Ovary (tissue), 3 donors: Measurements from ENCODE around the gene CCIN.

Experiments
- EP300 ChIP-seq: sonication (generic); formaldehyde crosslinking; IDR thresholded peaks from one replicate; pipeline ENCODE4 v1.6.1; 2017; ENCODE audit warnings: antibody characterized with exemption
- POLR2A ChIP-seq: fragments of 450-650 bp; IDR thresholded peaks from one replicate; pipeline ENCODE4 v1.6.1; 2017; ENCODE audit warnings: antibody characterized with exemption, mild to moderate bottlenecking, moderate library complexity
- TF ChIP-seq, protein P1 (sequence below), 3 donors: fragments of 450-650 bp in 2 of 3; fragments of 200-600 bp in 1 of 3; IDR thresholded peaks; one replicate each; pipeline versions ENCODE4 v1.5.1 to v1.8.0; 2016 to 2022; ENCODE audit warnings: antibody characterized with exemption in 3 of 3, mild to moderate bottlenecking in 1 of 3
- donor health status: DM: no; HTN: no; CAD: no.

DNA sequence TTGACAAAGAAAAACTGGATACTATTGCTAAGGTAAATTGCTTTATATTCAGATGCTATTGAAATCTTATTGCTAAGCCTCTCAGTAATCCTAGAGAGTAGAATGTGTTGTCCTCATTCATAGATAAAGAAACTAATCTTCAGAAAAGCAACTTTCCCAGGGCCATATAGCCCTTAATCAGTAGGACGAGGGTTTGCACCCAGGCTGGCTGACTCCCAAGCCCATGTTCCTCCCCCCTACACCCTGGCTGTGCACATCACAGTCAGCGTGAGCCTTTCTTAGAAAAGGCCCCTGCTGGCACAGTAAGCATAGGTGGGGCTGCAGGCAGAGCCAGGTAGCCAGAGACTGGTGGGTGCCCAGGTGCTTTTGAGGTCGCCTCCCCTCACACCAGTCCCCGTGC lies 48.5 kb upstream of the CCIN start:
- TF ChIP-seq, protein P1, sequence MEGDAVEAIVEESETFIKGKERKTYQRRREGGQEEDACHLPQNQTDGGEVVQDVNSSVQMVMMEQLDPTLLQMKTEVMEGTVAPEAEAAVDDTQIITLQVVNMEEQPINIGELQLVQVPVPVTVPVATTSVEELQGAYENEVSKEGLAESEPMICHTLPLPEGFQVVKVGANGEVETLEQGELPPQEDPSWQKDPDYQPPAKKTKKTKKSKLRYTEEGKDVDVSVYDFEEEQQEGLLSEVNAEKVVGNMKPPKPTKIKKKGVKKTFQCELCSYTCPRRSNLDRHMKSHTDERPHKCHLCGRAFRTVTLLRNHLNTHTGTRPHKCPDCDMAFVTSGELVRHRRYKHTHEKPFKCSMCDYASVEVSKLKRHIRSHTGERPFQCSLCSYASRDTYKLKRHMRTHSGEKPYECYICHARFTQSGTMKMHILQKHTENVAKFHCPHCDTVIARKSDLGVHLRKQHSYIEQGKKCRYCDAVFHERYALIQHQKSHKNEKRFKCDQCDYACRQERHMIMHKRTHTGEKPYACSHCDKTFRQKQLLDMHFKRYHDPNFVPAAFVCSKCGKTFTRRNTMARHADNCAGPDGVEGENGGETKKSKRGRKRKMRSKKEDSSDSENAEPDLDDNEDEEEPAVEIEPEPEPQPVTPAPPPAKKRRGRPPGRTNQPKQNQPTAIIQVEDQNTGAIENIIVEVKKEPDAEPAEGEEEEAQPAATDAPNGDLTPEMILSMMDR (IDR thresholded peaks at IDR 0.05): no peak
- TF ChIP-seq POLR2A (no peak), EP300 (no peak)
